Panc1 (cell line): ENCODE data around the gene RAC3. TPM values are rescaled to one million over a fixed set of nuclear protein-coding genes. Genes with fewer than 3 reads are reported as not detected.

Experiments
- ATAC-seq: fragments of 200-7000 bp; cut with Tn5 transposase; 2 replicates; pipeline ENCODE4 v1.9.1; 2020; ENCODE audit warnings: mild to moderate bottlenecking, moderate library complexity
- BruUV-seq: library from RNA; stranded (reverse); fragments of 400-500 nt; replicated peaks from 2 replicates; lab custom pipeline; 2021; lab: Mats Ljungman, UMichigan
- CTCF ChIA-PET: fragments of 300-600 bp; sonication (Branson Sonifier 250); formaldehyde crosslinking; loops from one replicate; lab custom pipeline; 2022; ENCODE audit warnings: antibody characterized with exemption; lab: Charles Lee
- POLR2A ChIA-PET: fragments of 300-600 bp; sonication (Branson Sonifier 250); formaldehyde crosslinking; loops from one replicate; lab custom pipeline; 2022; ENCODE audit warnings: antibody characterized with exemption; lab: Charles Lee
- DNase-seq: peaks from one replicate; pipeline ENCODE4 v3.0.0-alpha.2; 2010; ENCODE audit warnings: low read depth, low spot score
- H3K27ac ChIP-seq: 2 replicates; pipeline ENCODE4 v1.5.1; 2011; ENCODE audit warnings: mild to moderate bottlenecking, low read length, inconsistent platforms
- H3K27me3 ChIP-seq: fragments of 200-500 bp; sonication (Bioruptor generic); 2 replicates; pipeline ENCODE4 v1.6.0; 2014; ENCODE audit warnings: low read length, inconsistent platforms; ENCODE audit not compliant: control insufficient read depth, insufficient read depth
- H3K36me3 ChIP-seq: fragments of 200-500 bp; sonication (Bioruptor generic); 2 replicates; pipeline ENCODE4 v1.5.1; 2014; ENCODE audit warnings: inconsistent platforms, mild to moderate bottlenecking, low read length, moderate library complexity; ENCODE audit not compliant: control insufficient read depth, insufficient read depth
- H3K4me1 ChIP-seq: 2 replicates; pipeline ENCODE4 v1.5.1; 2011; ENCODE audit warnings: inconsistent platforms, mild to moderate bottlenecking, low read length, moderate library complexity; ENCODE audit not compliant: control insufficient read depth, insufficient read depth
- H3K4me3 ChIP-seq, 2 experiments: 2 replicates each; pipeline ENCODE4 v1.5.1; 2011 to 2012; ENCODE audit warnings: low read depth in 2 of 2, low read length in 2 of 2, mild to moderate bottlenecking in 2 of 2, inconsistent platforms in 1 of 2, moderate library complexity in 1 of 2
- H3K9me3 ChIP-seq: fragments of 200-500 bp; sonication (Bioruptor generic); 2 replicates; pipeline ENCODE4 v1.5.1; 2014; ENCODE audit warnings: low read depth, mild to moderate bottlenecking, inconsistent platforms, low read length, moderate library complexity; ENCODE audit not compliant: control insufficient read depth, insufficient read depth
- CTCF ChIP-seq: fragments of 450-650 bp; IDR thresholded peaks from 2 replicates; pipeline ENCODE4 v1.5.1; 2017; ENCODE audit warnings: mild to moderate bottlenecking
- POLR2AphosphoS5 ChIP-seq: IDR thresholded peaks from 2 replicates; pipeline ENCODE4 v1.6.1; 2012; ENCODE audit warnings: mild to moderate bottlenecking, low read depth, low read length, moderate library complexity
- REST ChIP-seq, 2 experiments: IDR thresholded peaks; 2 replicates each; pipeline ENCODE4 v1.6.1; 2011 to 2012; ENCODE audit warnings: low read depth in 2 of 2, control low read depth in 1 of 2, low read length in 1 of 2, mild to moderate bottlenecking in 1 of 2, moderate library complexity in 1 of 2; ENCODE audit not compliant: insufficient read depth in 1 of 2
- SIN3A ChIP-seq: IDR thresholded peaks from 2 replicates; pipeline ENCODE4 v1.6.1; 2012; ENCODE audit warnings: low read depth, mild to moderate bottlenecking, low read length, moderate library complexity, borderline replicate concordance; ENCODE audit not compliant: insufficient read depth
- TCF7L2 ChIP-seq: IDR thresholded peaks from 2 replicates; pipeline ENCODE4 v1.6.1; 2011; ENCODE audit warnings: mild to moderate bottlenecking, low read depth, low read length, inconsistent platforms
- in situ Hi-C: cut with HindIII; loops from 2 replicates; pipeline ENCODE4 v1.10.0; 2016; ENCODE audit warnings: low sequenced_read_pairs, low pct_unique_long_range_greater_than_20kb
- intact Hi-C: fragments of 100-400 bp; cut with micrococcal nuclease; formaldehyde crosslinking; loops from one replicate; pipeline ENCODE4 v1.10.0; 2022; ENCODE audit not compliant: unreplicated experiment
- total RNA-seq: library from RNA; stranded (reverse); gene quantifications from one replicate; pipeline ENCODE4 v1.2.1, GENCODE V29; 2021; ENCODE audit not compliant: unreplicated experiment

Gene RAC3
- total RNA-seq, 1 experiment from 2014 or later = 39.4 TPM

GRCh38 chr17:82004517-82005455 is 26.7 kb upstream of the RAC3 start:
- Histone ChIP-seq H3K9me3 (no peaks in the 10 kb centered on the region), H3K4me1 (peaks cover 48% of the 10 kb centered on the region), H3K27ac (peak overlapping the region; percentile 82), H3K27me3 (no peaks in the 10 kb centered on the region), H3K36me3 (no peaks in the 10 kb centered on the region), H3K4me3 (no peak overlapping the region)
- in situ Hi-C loops (no loop called here), intact Hi-C loops (no loop called here)
- no peak for TF ChIP-seq SIN3A
- no peak for TF ChIP-seq REST (IDR thresholded peaks at IDR 0.05; ENCODE audit: insufficient read depth in 1 of 2, low read depth in 2 of 2, low read length in 1 of 2)
- TF ChIP-seq POLR2AphosphoS5 = no peak
- TF ChIP-seq TCF7L2 = no peak
- TF ChIP-seq CTCF = no peak
- ChIA-PET CTCF (no interaction called here), POLR2A (no interaction called here)
- no TSS peak for BruUV-seq
- DNase-seq (no peak), ATAC-seq (no peak)

- no peaks in the 10 kb centered on the region for H3K9me3 ChIP-seq
- BruUV-seq = no TSS peak
- POLR2A ChIA-PET = no interaction called here
- ATAC-seq (no peak), DNase-seq (no peak)
- H3K27me3 ChIP-seq = no peaks in the 10 kb centered on the region
- CTCF ChIA-PET = no interaction called here
- H3K4me3 ChIP-seq = no peak overlapping the region
- in situ Hi-C loops = no loop called here
- TF ChIP-seq REST (IDR thresholded peaks at IDR 0.05; ENCODE audit: insufficient read depth in 1 of 2, low read depth in 2 of 2, low read length in 1 of 2) (no peak), TCF7L2 (no peak), POLR2AphosphoS5 (no peak), CTCF (no peak), SIN3A (no peak)
- intact Hi-C loops = no loop called here
- H3K4me1 ChIP-seq = peaks cover 46% of the 10 kb centered on the region
- no peaks in the 10 kb centered on the region for H3K36me3 ChIP-seq
- H3K27ac ChIP-seq = no peak overlapping the region
Measured at GRCh38 chr17:82005701-82006348, 25.7 kb upstream of the RAC3 start.
